MCF 10A (cell line): ENCODE data around the gene UBR4. TPM values are rescaled to one million over a fixed set of nuclear protein-coding genes. Genes with fewer than 3 reads are reported as not detected.
"Not testable (repeated sequence)": the region's sequence is repeated elsewhere in the genome, so short reads cannot be mapped to it uniquely, and the experiment has no call there.

ENCODE experiments used
- BruUV-seq: library from RNA; stranded (reverse); fragments of 400-500 nt; replicated peaks from 2 replicates; lab custom pipeline; 2021; lab: Mats Ljungman, UMichigan
- CTCF ChIA-PET: fragments of 300-600 bp; sonication (Branson Sonifier 250); formaldehyde crosslinking; extraction: SDS; loops from one replicate; lab custom pipeline; 2021; ENCODE audit warnings: antibody characterized with exemption, inconsistent platforms; lab: Yijun Ruan, JAX
- POLR2A ChIA-PET: fragments of 300-600, 350-650 bp; sonication (Branson Sonifier 250); formaldehyde crosslinking; extraction: SDS; loops from one replicate; lab custom pipeline; 2020; ENCODE audit warnings: antibody characterized with exemption, inconsistent platforms; lab: Yijun Ruan, JAX
- DNase-seq: peaks from one replicate; pipeline ENCODE4 v3.0.0-alpha.2; 2018; ENCODE audit not compliant: unreplicated experiment
- H3K27ac Mint-ChIP-seq: one replicate; pipeline ENCODE4 v1.8.0; 2022; ENCODE audit warnings: mild to moderate bottlenecking, low read depth, mixed read lengths; ENCODE audit not compliant: unreplicated experiment
- H3K27me3 Mint-ChIP-seq: one replicate; pipeline ENCODE4 v1.8.0; 2022; ENCODE audit warnings: mixed read lengths; ENCODE audit not compliant: insufficient read depth, unreplicated experiment
- H3K36me3 Mint-ChIP-seq: one replicate; pipeline ENCODE4 v1.8.0; 2022; ENCODE audit warnings: mild to moderate bottlenecking, moderate library complexity, mixed read lengths; ENCODE audit not compliant: insufficient read depth, unreplicated experiment
- H3K4me1 Mint-ChIP-seq: one replicate; pipeline ENCODE4 v1.8.0; 2022; ENCODE audit warnings: mixed read lengths; ENCODE audit not compliant: insufficient read depth, unreplicated experiment
- H3K4me3 Mint-ChIP-seq: one replicate; pipeline ENCODE4 v1.8.0; 2022; ENCODE audit warnings: mild to moderate bottlenecking, moderate library complexity, mixed read lengths; ENCODE audit not compliant: unreplicated experiment
- H3K9me3 Mint-ChIP-seq: one replicate; pipeline ENCODE4 v1.8.0; 2022; ENCODE audit warnings: mixed read lengths; ENCODE audit not compliant: unreplicated experiment
- CTCF ChIP-seq: fragments of 200-600 bp; IDR thresholded peaks from one replicate; pipeline ENCODE4 v1.8.0; 2022; ENCODE audit warnings: antibody characterized with exemption, mild to moderate bottlenecking; ENCODE audit not compliant: unreplicated experiment
- intact Hi-C: fragments of 100-400 bp; cut with micrococcal nuclease; formaldehyde crosslinking; loops from 2 replicates; pipeline ENCODE4 v1.14.1; 2022
- total RNA-seq: library from RNA; stranded (reverse); gene quantifications from 2 replicates; pipeline ENCODE4 v1.2.3, GENCODE V29; 2022

UBR4 gene
- total RNA-seq, 1 experiment from 2014 or later: 154 TPM

GRCh38 chr1:19189270-19189669, 20.8 kb downstream of the UBR4 start:
- CTCF ChIA-PET: no interaction called here
- Mint-ChIP-seq H3K4me1 (no peaks in the 10 kb centered on the region), H3K4me3 (no peak overlapping the region), H3K9me3 (no peaks in the 10 kb centered on the region), H3K27me3 (no peaks in the 10 kb centered on the region), H3K36me3 (peaks cover 92% of the 10 kb centered on the region), H3K27ac (no peak overlapping the region)
- POLR2A ChIA-PET: interaction anchor here (0.7 kb wide), 1 partner anchor 119 kb away, joined by 3 read pairs; no protein-coding TSS in a partner anchor
- DNase-seq: no peak
- intact Hi-C loops: no loop called here
- BruUV-seq: no TSS peak
- TF ChIP-seq CTCF: no peak

- ChIA-PET CTCF (no interaction called here), POLR2A (interaction anchor here (0.6 to 0.7 kb wide), 2 partner anchors 19 to 453 kb away, joined by 3 read pairs; no protein-coding TSS in a partner anchor)
- no peak for TF ChIP-seq CTCF
- Mint-ChIP-seq H3K9me3 (no peaks in the 10 kb centered on the region), H3K27ac (no peak overlapping the region), H3K36me3 (peaks cover 92% of the 10 kb centered on the region), H3K4me3 (no peak overlapping the region), H3K4me1 (no peaks in the 10 kb centered on the region), H3K27me3 (no peaks in the 10 kb centered on the region)
- DNase-seq: no peak
- BruUV-seq: no TSS peak
- intact Hi-C loops: no loop called here
Observed at GRCh38 chr1:19187852-19188251, 22.2 kb downstream of the UBR4 start.

- peaks cover 92% of the 10 kb centered on the region for H3K36me3 Mint-ChIP-seq
Observed at GRCh38 chr1:19186001-19186400, 24.1 kb downstream of the UBR4 start.

GRCh38 chr1:19182223-19182622, 27.8 kb downstream of the UBR4 start:
- intact Hi-C loops: no loop called here
- no peak for DNase-seq
- no peak overlapping the region for H3K27ac Mint-ChIP-seq
- H3K4me3 Mint-ChIP-seq: no peak overlapping the region
- ChIA-PET CTCF (interaction anchor here (1.0 kb wide), 1 partner anchor 9 kb away, joined by 4 read pairs; no protein-coding TSS in a partner anchor), POLR2A (interaction anchor here (0.6 to 1.0 kb wide), 3 partner anchors 9 to 21 kb away, joined by 3 read pairs; no protein-coding TSS in a partner anchor)
- TF ChIP-seq CTCF: no peak
- no peaks in the 10 kb centered on the region for H3K27me3 Mint-ChIP-seq
- H3K4me1 Mint-ChIP-seq: no peaks in the 10 kb centered on the region
- BruUV-seq: no TSS peak
- no peaks in the 10 kb centered on the region for H3K9me3 Mint-ChIP-seq
- peaks cover 100% of the 10 kb centered on the region for H3K36me3 Mint-ChIP-seq

More at GRCh38 chr1:19186001-19186400, 24.1 kb downstream of the UBR4 start:
- DNase-seq: no peak
- H3K9me3 Mint-ChIP-seq: no peaks in the 10 kb centered on the region
- no peak for TF ChIP-seq CTCF
- no peak overlapping the region for H3K27ac Mint-ChIP-seq
- no TSS peak for BruUV-seq
- no peaks in the 10 kb centered on the region for H3K27me3 Mint-ChIP-seq
- intact Hi-C loops: no loop called here
- CTCF ChIA-PET: interaction anchor here (0.6 to 1.2 kb wide), 2 partner anchors 76 to 157 kb away, joined by 3 read pairs; no protein-coding TSS in a partner anchor
- H3K4me1 Mint-ChIP-seq: no peaks in the 10 kb centered on the region
- H3K4me3 Mint-ChIP-seq: no peak overlapping the region
- POLR2A ChIA-PET: no interaction called here

- H3K9me3 Mint-ChIP-seq, H3K27ac Mint-ChIP-seq, H3K4me1 Mint-ChIP-seq, H3K4me3 Mint-ChIP-seq, intact Hi-C loops, H3K27me3 Mint-ChIP-seq, BruUV-seq, DNase-seq: not testable (repeated sequence)
- peaks cover 100% of the 10 kb centered on the region for H3K36me3 Mint-ChIP-seq
- ChIA-PET POLR2A (interaction anchor here (0.9 to 1.1 kb wide), 3 partner anchors 9 to 39 kb away, joined by 3 to 4 read pairs (median 3); no protein-coding TSS in a partner anchor), CTCF (interaction anchor here (0.7 to 1.7 kb wide), 5 partner anchors 10 to 60 kb away, joined by 3 to 5 read pairs (median 4); no protein-coding TSS in a partner anchor)
Observed at GRCh38 chr1:19180265-19180657, 29.8 kb downstream of the UBR4 start.
